IMR-90 (cell line): ENCODE results near the gene RBMY1A1. TPM values are rescaled to one million over a fixed set of nuclear protein-coding genes. Genes with fewer than 3 reads are reported as not detected.
"Not testable (repeated sequence)": the region's sequence is repeated elsewhere in the genome, so short reads cannot be mapped to it uniquely, and the experiment has no call there.

Source experiments
- ATAC-seq: fragments of 200-7000 bp; cut with Tn5 transposase; 2 replicates; pipeline ENCODE4 v1.9.1; 2020; ENCODE audit warnings: low read depth, mild to moderate bottlenecking, moderate library complexity
- BruUV-seq: library from RNA; stranded (reverse); fragments of 400-500 nt; replicated peaks from 2 replicates; lab custom pipeline; 2021; lab: Mats Ljungman, UMichigan
- CTCF ChIA-PET: fragments of 300-600 bp; formaldehyde crosslinking; extraction: SDS; loops from one replicate; lab custom pipeline; 2021; ENCODE audit warnings: antibody characterized with exemption; lab: Yijun Ruan, JAX
- POLR2A ChIA-PET: fragments of 300-600 bp; sonication (Branson Sonifier 250); formaldehyde crosslinking; loops from one replicate; lab custom pipeline; 2022; ENCODE audit warnings: antibody characterized with exemption; ENCODE audit not compliant: unreplicated experiment; lab: Charles Lee
- DNase-seq: peaks from one replicate; pipeline ENCODE4 v3.0.0; 2013
- H2AFZ ChIP-seq: replicated peaks from 2 replicates; pipeline ENCODE3; 2013; ENCODE audit warnings: low read length, mild to moderate bottlenecking; ENCODE audit not compliant: poor library complexity
- H2AK5ac ChIP-seq: 2 replicates; pipeline ENCODE4 v1.6.1; 2013; ENCODE audit warnings: low read depth, low read length, inconsistent platforms
- H2AK9ac ChIP-seq: replicated peaks from 2 replicates; pipeline ENCODE3; 2013; ENCODE audit warnings: mild to moderate bottlenecking, low read depth, low read length, moderate library complexity; ENCODE audit not compliant: poor library complexity
- H2BK120ac ChIP-seq: 2 replicates; pipeline ENCODE4 v1.6.1; 2013; ENCODE audit warnings: low read depth, low read length, inconsistent platforms
- H2BK15ac ChIP-seq: 3 replicates; pipeline ENCODE4 v1.6.1; 2013; ENCODE audit warnings: low read depth, low read length, inconsistent platforms
- H2BK20ac ChIP-seq: 2 replicates; pipeline ENCODE4 v1.6.1; 2013; ENCODE audit warnings: low read depth, mild to moderate bottlenecking, inconsistent platforms, low read length, moderate library complexity
- H2BK5ac ChIP-seq: 2 replicates; pipeline ENCODE4 v1.6.1; 2013; ENCODE audit warnings: mild to moderate bottlenecking, low read depth, low read length, inconsistent platforms; ENCODE audit not compliant: poor library complexity, severe bottlenecking
- H3K14ac ChIP-seq: replicated peaks from 2 replicates; pipeline ENCODE4 v1.6.1; 2013; ENCODE audit warnings: low read depth, low read length, inconsistent platforms
- H3K18ac ChIP-seq: 2 replicates; pipeline ENCODE4 v1.6.1; 2013; ENCODE audit warnings: low read depth, low read length, control low read depth
- H3K23ac ChIP-seq: 2 replicates; pipeline ENCODE4 v1.6.1; 2013; ENCODE audit warnings: low read depth, low read length, inconsistent platforms
- H3K27ac ChIP-seq: 2 replicates; pipeline ENCODE4 v1.5.1; 2013; ENCODE audit warnings: mild to moderate bottlenecking, control low read depth, low read length; ENCODE audit not compliant: insufficient read depth
- H3K27me3 ChIP-seq: 2 replicates; pipeline ENCODE4 v1.6.1; 2013; ENCODE audit warnings: low read length; ENCODE audit not compliant: control insufficient read depth, insufficient read depth
- H3K36me3 ChIP-seq: 2 replicates; pipeline ENCODE4 v1.6.1; 2013; ENCODE audit warnings: low read length, mixed read lengths; ENCODE audit not compliant: control insufficient read depth, insufficient read depth
- H3K4ac ChIP-seq: 2 replicates; pipeline ENCODE4 v1.6.1; 2013; ENCODE audit warnings: low read depth, low read length, inconsistent platforms
- H3K4me1 ChIP-seq: 2 replicates; pipeline ENCODE4 v1.6.1; 2013; ENCODE audit warnings: low read length, mixed read lengths; ENCODE audit not compliant: control insufficient read depth, insufficient read depth
- H3K4me2 ChIP-seq: 2 replicates; pipeline ENCODE4 v1.6.1; 2013; ENCODE audit warnings: low read depth, mild to moderate bottlenecking, control low read depth, low read length, moderate library complexity
- H3K4me3 ChIP-seq: 2 replicates; pipeline ENCODE4 v1.5.1; 2013; ENCODE audit warnings: low read depth, mild to moderate bottlenecking, control low read depth, low read length, moderate library complexity; ENCODE audit not compliant: insufficient read depth
- H3K56ac ChIP-seq: 2 replicates; pipeline ENCODE4 v1.6.1; 2013; ENCODE audit warnings: low read length, inconsistent platforms; ENCODE audit not compliant: insufficient read depth; ENCODE audit errors: extremely low read depth
- H3K79me1 ChIP-seq, 2 experiments: 2 replicates each; pipeline ENCODE4 v1.6.1; 2013; ENCODE audit warnings: low read length in 2 of 2, inconsistent platforms in 1 of 2, low read depth in 1 of 2
- H3K9ac ChIP-seq: 2 replicates; pipeline ENCODE4 v1.6.1; 2013; ENCODE audit warnings: low read depth, low read length, control low read depth
- H3K9me1 ChIP-seq: 2 replicates; pipeline ENCODE4 v1.6.1; 2013; ENCODE audit warnings: low read length, inconsistent platforms; ENCODE audit not compliant: insufficient read depth
- H3K9me3 ChIP-seq: 2 replicates; pipeline ENCODE4 v1.6.1; 2013; ENCODE audit warnings: low read length; ENCODE audit not compliant: control insufficient read depth, insufficient read depth
- H4K20me1 ChIP-seq: 2 replicates; pipeline ENCODE4 v1.6.1; 2013; ENCODE audit warnings: low read length, inconsistent platforms; ENCODE audit not compliant: insufficient read depth
- H4K5ac ChIP-seq: 2 replicates; pipeline ENCODE4 v1.6.1; 2013; ENCODE audit warnings: mild to moderate bottlenecking, low read depth, low read length, control low read depth
- H4K8ac ChIP-seq, 2 experiments: 2 replicates each; pipeline ENCODE4 v1.6.1; 2013; ENCODE audit warnings: low read depth in 2 of 2, low read length in 2 of 2, control low read depth in 1 of 2, inconsistent platforms in 1 of 2
- H4K91ac ChIP-seq: 2 replicates; pipeline ENCODE4 v1.6.1; 2013; ENCODE audit warnings: low read depth, low read length, inconsistent platforms; ENCODE audit not compliant: insufficient read depth
- WGBS, 2 experiments: methylation state at CpG; one replicate each; pipeline versions ENCODE4 v1.1.5 to v1.1.7; 2013; ENCODE audit warnings: missing lambda C conversion rate in 2 of 2; ENCODE audit not compliant: insufficient read length in 1 of 2; ENCODE audit errors: extremely low coverage in 2 of 2; 5-methylcytosine and 5-hydroxymethylcytosine counted together
- dilution Hi-C: fragments of 300-500 bp; cut with HindIII; formaldehyde crosslinking; loops from one replicate; pipeline ENCODE4 v1.14.3; 2018; ENCODE audit warnings: low sequenced_read_pairs; ENCODE audit not compliant: unreplicated experiment
- in situ Hi-C: fragments of 300-500 bp; cut with MboI; formaldehyde crosslinking; loops from 3 replicates; pipeline ENCODE4 v1.14.3; 2019; ENCODE audit warnings: low sequenced_read_pairs, inconsistent platforms, mixed read lengths
- intact Hi-C: fragments of 100-400 bp; cut with micrococcal nuclease; formaldehyde crosslinking; loops from 2 replicates; pipeline ENCODE4 v1.10.0; 2022
- polyA plus RNA-seq, 3 experiments: library from polyadenylated mRNA; depleted of rRNA; stranded (reverse); fragments of >200 nt; gene quantifications; 2 replicates each; pipeline ENCODE4 v1.2.3, GENCODE V29; 2012; ENCODE audit warnings: low replicate concordance in 1 of 3
- total RNA-seq: library from RNA; depleted of rRNA; stranded (reverse); fragments of >200 nt; gene quantifications from 2 replicates; pipeline ENCODE4 v1.2.3, GENCODE V29; 2012

RBMY1A1 gene
- total and polyA plus RNA-seq, 2 of the 4 experiments (the other 2 are of a cell fraction): not detected

GRCh38 chrY:21559316-21559984 is 24.8 kb downstream of the RBMY1A1 start:
- H3K23ac ChIP-seq, BruUV-seq, H3K4me2 ChIP-seq, H3K4me1 ChIP-seq, H4K91ac ChIP-seq, H3K79me1 ChIP-seq, H2AK5ac ChIP-seq, H3K4me3 ChIP-seq, POLR2A ChIA-PET, H2BK15ac ChIP-seq, H3K14ac ChIP-seq, intact Hi-C loops, H2AK9ac ChIP-seq, DNase-seq, H2BK20ac ChIP-seq, in situ Hi-C loops, H2AFZ ChIP-seq, ATAC-seq, H3K9ac ChIP-seq, H4K8ac ChIP-seq, CTCF ChIA-PET, H3K4ac ChIP-seq, H3K36me3 ChIP-seq, H3K18ac ChIP-seq, H3K27me3 ChIP-seq, H4K5ac ChIP-seq, H3K56ac ChIP-seq, H3K9me3 ChIP-seq, H3K27ac ChIP-seq, H2BK120ac ChIP-seq, H2BK5ac ChIP-seq, H4K20me1 ChIP-seq, dilution Hi-C loops, H3K9me1 ChIP-seq: not testable (repeated sequence)
- WGBS, 2 experiments: no CpG with 5 or more reads among the region's 5 CpGs
